K562 (cell line): Measurements from ENCODE around the gene COL8A2. TPM values are rescaled to one million over a fixed set of nuclear protein-coding genes. Genes with fewer than 3 reads are reported as not detected.

Source experiments
- BHLHE40 ChIP-seq: IDR thresholded peaks from 2 replicates; pipeline ENCODE4 v1.6.1; 2011; ENCODE audit warnings: low read length, improper control_type of control experiment
- CHD2 ChIP-seq: IDR thresholded peaks from 2 replicates; pipeline ENCODE4 v1.6.1; 2011; ENCODE audit warnings: low read depth, low read length
- CREB3 ChIP-seq: fragments of 450-650 bp; conservative IDR thresholded peaks from 2 replicates; pipeline ENCODE4 v1.6.1; 2016; ENCODE audit warnings: missing genetic modification characterization, low read depth, mild to moderate bottlenecking, missing compliant biosample characterization, moderate library complexity
- CUX1 ChIP-seq: fragments of 200-800 bp; sonication (Bioruptor generic); IDR thresholded peaks from 2 replicates; pipeline ENCODE4 v1.6.1; 2016; ENCODE audit warnings: missing genetic modification characterization, missing compliant biosample characterization
- ELF1 ChIP-seq: fragments of 200-800 bp; sonication (Bioruptor generic); IDR thresholded peaks from 2 replicates; pipeline ENCODE4 v1.6.1; 2016; ENCODE audit warnings: missing genetic modification characterization, missing compliant biosample characterization
- EZH2 ChIP-seq: IDR thresholded peaks from 2 replicates; pipeline ENCODE4 v1.6.1; 2012; ENCODE audit warnings: low read depth, mild to moderate bottlenecking, inconsistent platforms, low read length, borderline replicate concordance
- FIP1L1 ChIP-seq: fragments of 200-400 bp; formaldehyde crosslinking; IDR thresholded peaks from 2 replicates; pipeline ENCODE4 v1.6.1; 2018; ENCODE audit warnings: mild to moderate bottlenecking, low read depth, low read length; ENCODE audit not compliant: poor library complexity, severe bottlenecking
- FUS ChIP-seq: fragments of 200-400 bp; formaldehyde crosslinking; optimal IDR thresholded peaks from 2 replicates; pipeline ENCODE3; 2017; ENCODE audit warnings: low read depth, low read length
- GATAD2A ChIP-seq: fragments of 450-650 bp; IDR thresholded peaks from 2 replicates; pipeline ENCODE4 v1.6.1; 2017
- HMG20B ChIP-seq: fragments of 250-450 bp; sonication (Bioruptor Pico); IDR thresholded peaks from 2 replicates; pipeline ENCODE4 v1.5.0; 2021; ENCODE audit warnings: mild to moderate bottlenecking
- NFIX ChIP-seq: fragments of 250-450 bp; sonication (Bioruptor Pico); IDR thresholded peaks from 2 replicates; pipeline ENCODE4 v1.4.0; 2020; ENCODE audit warnings: low read depth, mild to moderate bottlenecking, moderate library complexity
- PHF21A ChIP-seq: fragments of 450-650 bp; IDR thresholded peaks from 2 replicates; pipeline ENCODE4 v1.6.1; 2017; ENCODE audit warnings: low read depth, borderline replicate concordance
- POLR2H ChIP-seq: IDR thresholded peaks from 2 replicates; pipeline ENCODE4 v1.6.1; 2016; ENCODE audit warnings: missing genetic modification characterization, low read depth, mild to moderate bottlenecking, control low read depth, missing compliant biosample characterization, moderate library complexity
- PTBP1 ChIP-seq: fragments of 200-400 bp; formaldehyde crosslinking; IDR thresholded peaks from 2 replicates; pipeline ENCODE4 v1.6.1; 2017; ENCODE audit warnings: low read depth, low read length
- PTRF ChIP-seq: fragments of 450-650 bp; IDR thresholded peaks from 2 replicates; pipeline ENCODE4 v1.6.1; 2016; ENCODE audit warnings: mild to moderate bottlenecking, missing genetic modification characterization, missing compliant biosample characterization
- TFAP4 ChIP-seq: sonication (generic); formaldehyde crosslinking; IDR thresholded peaks from 2 replicates; pipeline ENCODE4 v1.8.0; 2022; ENCODE audit warnings: missing genetic modification reagents, mild to moderate bottlenecking, moderate library complexity, borderline replicate concordance
- ZBTB33 ChIP-seq: sonication (generic); formaldehyde crosslinking; IDR thresholded peaks from 2 replicates; pipeline ENCODE4 v1.8.1; 2023; ENCODE audit warnings: mild to moderate bottlenecking, missing genetic modification reagents
- ZBTB7A ChIP-seq: IDR thresholded peaks from 2 replicates; pipeline ENCODE4 v1.6.1; 2011; ENCODE audit warnings: low read depth, mild to moderate bottlenecking, low read length, moderate library complexity, borderline replicate concordance; ENCODE audit not compliant: control insufficient read depth
- ZEB2 ChIP-seq: fragments of 450-650 bp; IDR thresholded peaks from 2 replicates; pipeline ENCODE4 v1.6.1; 2016
- ZFX ChIP-seq: sonication (generic); formaldehyde crosslinking; IDR thresholded peaks from 2 replicates; pipeline ENCODE4 v1.8.0; 2022; ENCODE audit warnings: mild to moderate bottlenecking, missing genetic modification reagents, moderate library complexity
- ZNF134 ChIP-seq: fragments of 250-450 bp; sonication (Bioruptor Pico); conservative IDR thresholded peaks from 2 replicates; pipeline ENCODE4 v1.4.0; 2020
- ZNF354B ChIP-seq: fragments of 250-450 bp; sonication (Bioruptor Pico); IDR thresholded peaks from 2 replicates; pipeline ENCODE4 v1.4.0; 2020
- polyA plus RNA-seq, 8 experiments: library from polyadenylated mRNA; depleted of rRNA in 4 of 8; stranded (reverse) in 5 of 8; unstranded in 3 of 8; fragments of >200 nt; fragmentation: Nextera tagmentation in 2 of 8; fragmentation: Illumina TruSeq in 1 of 8; extraction: Ambion mirVana in 2 of 8; extraction: Trizol in 1 of 8; gene quantifications; 2 replicates each; pipeline versions ENCODE4 v1.2.1 to v1.2.3, GENCODE V29; 2011 to 2014; ENCODE audit warnings: inconsistent platforms in 1 of 8, missing spikeins in 1 of 8
- total RNA-seq, 7 experiments: library from RNA; depleted of rRNA in 6 of 7; stranded (reverse); fragments of >200 nt in 6 of 7; fragmentation: Illumina TruSeq in 2 of 7; extraction: Trizol in 2 of 7; gene quantifications; 2 replicates each; pipeline versions ENCODE4 v1.2.1 to v1.2.3, GENCODE V29; 2011 to 2021; ENCODE audit warnings: low replicate concordance in 1 of 7

The COL8A2 gene
- total and polyA plus RNA-seq, 9 of the 15 experiments (the other 6 are each of a cell fraction or from before 2014, with no cell fraction given) = 0.03 to 0.14 (median 0.04) TPM; not detected in 5

- TF ChIP-seq TFAP4 (CRISPR knock-in tag) (0 out of 2 replicates have a peak, but pooled peaks have one; percentile 19), GATAD2A (no peak), ZFX (CRISPR knock-in tag) (no peak), CHD2 (no peak), NFIX (no peak), ZNF134 (no peak), ZBTB7A (no peak), EZH2 (no peak), FIP1L1 (no peak), ELF1 (tag) (no peak), HMG20B (no peak), POLR2H (tag) (no peak), BHLHE40 (0 out of 2 replicates have a peak, but pooled peaks have one; percentile 8), ZNF354B (no peak), ZEB2 (no peak), PTRF (tag) (no peak), ZBTB33 (CRISPR knock-in tag) (0 out of 2 replicates have a peak, but pooled peaks have one; percentile 72), FUS (no peak), CREB3 (no peak), PHF21A (no peak), CUX1 (CRISPR knock-in tag) (no peak), PTBP1 (no peak)
Observed at GRCh38 chr1:36154335-36154734, 29.3 kb upstream of the COL8A2 start (continued).
